Measurements from ENCODE around the gene APP.
"Not testable (repeated sequence)": the region's sequence is repeated elsewhere in the genome, so short reads cannot be mapped to it uniquely, and the experiment has no call there.

Gene APP

DNA sequence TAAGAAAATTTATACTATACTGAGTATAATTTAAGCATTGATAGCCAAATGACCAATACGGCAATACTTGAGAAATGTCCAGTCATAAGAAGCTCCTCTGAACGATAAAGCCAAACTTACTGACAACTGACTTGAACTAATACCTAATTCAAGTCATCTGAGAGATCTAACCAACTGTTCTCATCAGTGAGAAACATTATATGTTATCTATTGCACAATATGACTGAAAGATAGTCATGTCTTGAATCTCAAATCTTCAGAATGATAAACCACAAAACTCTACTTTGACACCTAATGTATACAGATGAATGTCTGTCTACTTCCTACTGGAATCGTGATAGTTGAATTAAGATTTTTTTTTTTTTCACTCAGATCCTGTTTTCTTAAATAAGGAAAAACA lies 39.0 kb downstream of the APP start:
- H3K27ac ChIP-seq: no peak overlapping the region

DNA sequence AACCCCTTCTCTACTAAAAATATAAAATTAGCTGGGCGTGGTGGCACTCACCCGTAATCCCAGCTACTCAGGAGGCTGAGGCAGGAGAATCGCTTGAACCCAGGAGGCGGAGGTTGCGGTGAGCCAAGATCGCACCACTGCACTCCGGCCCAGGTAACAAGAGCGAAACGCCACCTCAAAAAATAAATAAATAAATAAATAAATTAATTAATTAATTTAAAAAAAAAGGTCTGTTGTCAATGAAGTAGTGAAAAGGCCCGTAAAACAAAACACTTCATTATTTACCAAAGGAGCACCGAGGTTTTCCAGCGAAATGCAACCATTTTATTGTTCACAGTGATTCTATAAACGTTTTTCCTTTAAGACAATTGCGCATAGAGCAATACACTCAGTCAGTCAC lies 39.5 kb downstream of the APP start:
- H3K27ac ChIP-seq: not testable (repeated sequence)

More for the DNA sequence above, 39.0 kb downstream of the APP start:
- no peak overlapping the region for H3K4me3 ChIP-seq

DNA sequence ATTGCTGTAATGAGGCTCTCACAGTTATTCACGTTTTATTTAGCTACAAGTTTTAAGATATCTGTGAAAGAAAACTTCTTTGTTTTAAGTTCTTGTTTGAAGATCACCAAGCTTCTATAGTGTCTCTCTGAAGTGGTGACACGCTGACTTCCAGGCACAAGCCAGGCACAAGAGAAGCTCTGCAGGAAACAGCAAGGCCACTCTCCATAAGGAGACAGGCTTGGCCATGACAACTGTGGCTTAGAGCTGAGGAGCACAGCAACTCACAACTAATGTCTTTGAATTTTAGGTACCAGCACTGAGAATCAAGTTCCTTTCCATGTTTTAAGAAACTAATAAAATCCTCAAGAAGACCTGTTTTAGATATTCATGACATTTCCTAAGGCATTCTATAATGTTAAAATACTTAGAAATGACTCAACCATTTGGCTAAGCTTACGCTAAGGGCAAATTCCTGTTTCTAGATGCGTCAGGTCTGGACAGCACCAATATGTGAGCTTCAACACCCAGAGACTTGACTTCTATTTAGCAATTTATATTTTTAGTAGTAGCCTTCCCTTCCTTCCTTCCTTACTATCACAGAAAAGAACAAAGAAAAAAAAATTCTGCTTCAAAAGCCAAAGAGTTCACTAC lies 40.2 kb downstream of the APP start:
- no peak overlapping the region for H3K4me3 ChIP-seq
- H3K27ac ChIP-seq: peak overlapping the region in 1 of 21 experiments; percentile 29

More for the DNA sequence above, 39.5 kb downstream of the APP start:
- H3K4me3 ChIP-seq: not testable (repeated sequence)

DNA sequence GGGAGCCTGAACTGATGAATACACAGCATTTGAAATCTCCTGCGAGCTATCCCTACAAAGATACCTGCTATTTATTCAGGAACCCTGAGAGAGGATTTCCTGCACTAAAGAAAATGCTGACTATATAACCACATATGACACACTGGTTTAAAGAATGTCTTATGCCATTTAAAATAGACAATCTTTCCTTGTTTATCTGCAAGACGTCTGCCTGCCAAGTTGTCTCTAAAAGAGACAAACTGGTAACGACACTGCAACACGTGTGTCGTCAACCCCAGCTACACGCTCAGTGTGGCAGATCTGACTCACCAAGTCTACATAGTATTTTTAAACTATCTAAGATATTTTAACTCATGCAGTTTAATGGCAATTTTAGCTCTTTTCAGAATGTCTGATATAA lies 42.7 kb downstream of the APP start:
- Histone ChIP-seq H3K4me3 (no peak overlapping the region), H3K27ac (peak overlapping the region in 3 of 21 experiments; percentile 8 to 17 (median 14))

DNA sequence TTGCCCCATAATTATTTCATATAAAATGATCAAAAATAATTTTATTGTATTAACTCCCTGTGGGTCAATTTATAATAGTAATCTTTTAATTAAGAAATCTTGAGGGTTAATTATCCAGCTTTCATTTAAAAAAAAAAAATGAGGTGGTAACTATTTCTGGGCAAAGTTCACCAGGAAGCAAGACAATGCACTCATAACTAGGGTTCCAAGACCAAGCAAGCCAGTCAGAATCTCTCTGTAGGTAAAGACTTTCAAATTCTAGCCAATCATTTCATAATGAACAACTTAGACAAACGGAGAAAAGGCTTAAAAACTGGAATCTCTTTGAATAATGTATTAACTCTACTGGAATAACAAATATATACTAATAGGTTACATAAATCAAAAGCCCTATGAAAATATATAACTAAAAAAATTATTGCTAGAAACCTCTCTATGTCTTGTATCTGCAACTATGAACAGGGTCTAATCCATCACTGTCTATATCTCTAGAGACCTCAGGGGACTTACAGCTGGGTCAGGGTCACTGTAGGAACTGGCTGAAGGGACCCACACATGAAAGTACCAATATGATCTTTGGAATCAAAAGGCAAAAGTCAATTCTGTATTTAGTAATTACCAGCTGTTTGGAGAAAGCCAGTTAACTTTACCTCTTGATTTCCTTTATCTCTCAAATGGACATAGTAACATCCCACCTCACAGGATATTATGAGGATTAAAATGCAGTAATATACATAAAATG lies 43.3 kb downstream of the APP start:
- Histone ChIP-seq H3K4me3 (no peak overlapping the region), H3K27ac (peak overlapping the region in 2 of 21 experiments; percentile 8 to 17)

DNA sequence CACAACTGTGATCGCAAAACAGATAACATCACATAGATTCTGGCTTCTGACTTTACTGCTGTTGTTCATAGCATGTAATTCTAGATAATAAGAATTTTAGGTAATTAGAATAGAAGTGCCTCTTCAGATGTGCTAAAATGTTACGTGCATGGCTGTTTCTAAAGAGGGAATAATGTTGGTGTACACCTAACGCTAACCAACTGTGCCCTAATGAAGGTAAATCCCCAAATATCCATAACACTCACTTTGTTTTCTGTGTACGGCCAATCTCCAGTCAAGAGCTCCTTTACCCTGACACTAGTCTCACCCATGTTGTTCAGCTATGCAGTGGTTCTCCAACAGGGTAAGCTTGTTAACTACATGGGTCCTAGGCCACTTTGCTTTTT lies 44.4 kb downstream of the APP start:
- H3K27ac ChIP-seq: no peak overlapping the region
- no peak overlapping the region for H3K4me3 ChIP-seq

DNA sequence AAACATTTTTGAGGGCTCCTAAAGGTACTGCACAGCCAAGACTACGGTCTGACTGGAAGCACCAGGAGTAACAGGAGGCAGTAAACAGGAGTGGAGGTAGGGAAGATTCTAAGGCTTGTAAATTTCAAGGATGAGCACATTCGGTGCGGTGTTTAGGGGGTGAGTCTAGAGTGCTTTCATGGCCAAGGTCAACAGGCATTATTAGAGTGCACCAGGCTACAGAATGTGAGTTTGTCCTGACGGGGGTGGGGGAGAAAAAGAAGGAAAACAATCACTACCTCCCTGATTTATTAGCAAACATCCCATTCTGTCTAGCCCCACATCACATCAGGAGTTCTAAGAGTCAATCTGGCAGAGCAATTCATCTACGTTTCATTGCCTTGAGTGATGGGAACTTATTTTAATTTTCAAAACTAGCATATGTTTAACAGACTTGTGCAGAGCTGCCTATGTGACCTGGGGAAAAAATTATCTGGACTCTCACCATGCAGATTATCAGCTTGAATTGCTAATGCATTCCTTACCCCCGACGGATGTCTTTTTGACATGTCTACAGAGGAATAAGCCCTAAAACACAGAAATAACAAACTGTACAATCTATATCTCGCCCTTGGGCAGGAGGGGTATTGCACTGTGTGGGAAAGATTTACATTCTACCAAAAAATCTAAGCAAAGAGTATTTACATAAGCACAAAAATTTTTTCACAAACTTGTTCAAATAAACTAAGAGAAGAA lies 45.0 kb downstream of the APP start:
- H3K4me3 ChIP-seq: no peak overlapping the region
- peak overlapping the region in 3 of 21 experiments; percentile 11 to 39 (median 36) for H3K27ac ChIP-seq

DNA sequence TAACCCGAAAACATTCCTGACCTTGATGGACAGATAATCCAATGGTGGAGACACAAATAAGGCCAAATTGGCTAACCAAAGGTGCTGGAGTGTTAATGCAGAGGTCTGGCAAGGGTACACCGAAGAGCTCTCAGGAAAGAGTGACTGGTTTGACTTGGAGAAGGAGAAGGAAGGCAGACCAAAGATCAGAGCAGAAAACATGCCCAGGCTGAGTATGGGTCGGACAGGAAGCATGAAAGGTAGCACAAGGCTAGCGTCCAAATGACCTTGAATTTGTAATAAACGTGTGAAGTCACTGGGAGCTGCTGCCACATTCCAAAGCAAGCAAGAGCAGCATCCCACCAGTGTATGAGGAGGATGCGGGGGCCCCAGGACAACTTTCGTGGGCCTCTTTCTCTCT lies 45.7 kb downstream of the APP start:
- peak overlapping the region in 8 of 21 experiments; percentile 0 to 43 (median 34) for H3K27ac ChIP-seq
- H3K4me3 ChIP-seq: no peak overlapping the region

DNA sequence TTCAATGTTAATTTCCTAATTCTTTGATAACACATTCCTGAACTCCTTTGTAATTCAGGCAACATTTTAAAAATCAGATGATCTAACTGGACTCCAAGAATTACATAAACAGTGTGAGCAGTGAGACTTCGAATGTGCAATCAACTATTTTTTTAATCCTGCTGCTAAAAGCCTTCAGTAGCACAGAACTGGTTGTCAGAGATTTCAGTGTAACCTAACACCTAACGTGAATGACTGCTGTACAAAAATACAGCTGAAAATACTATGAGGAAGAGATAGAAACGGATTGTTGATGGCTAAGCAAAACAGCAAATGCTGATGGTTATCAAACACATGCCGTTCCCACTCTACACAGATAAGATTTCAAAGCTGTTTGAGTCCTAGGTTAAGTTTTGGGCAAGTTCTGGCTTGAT lies 46.1 kb downstream of the APP start:
- Histone ChIP-seq H3K27ac (peak overlapping the region in 6 of 21 experiments; percentile 0 to 43 (median 26)), H3K4me3 (no peak overlapping the region)

DNA sequence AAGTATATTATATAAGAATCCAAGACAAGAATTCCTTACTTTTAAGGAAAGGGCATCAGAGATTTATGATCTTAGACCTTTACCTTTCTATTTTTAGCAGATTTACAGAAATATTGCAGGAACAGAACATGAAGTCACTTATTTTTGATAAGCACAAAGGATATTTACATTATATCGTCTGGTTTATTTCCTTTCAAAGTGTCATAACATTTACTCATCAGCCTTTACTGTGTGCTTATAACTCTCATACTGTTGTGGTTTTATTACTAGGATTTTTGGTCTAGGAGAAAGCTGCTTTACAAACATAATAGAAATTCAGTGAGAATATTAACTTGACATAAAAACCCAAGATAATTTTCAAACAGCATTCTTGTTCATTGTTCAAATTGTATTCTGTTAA lies 47.6 kb downstream of the APP start:
- no peak overlapping the region for H3K4me3 ChIP-seq

DNA sequence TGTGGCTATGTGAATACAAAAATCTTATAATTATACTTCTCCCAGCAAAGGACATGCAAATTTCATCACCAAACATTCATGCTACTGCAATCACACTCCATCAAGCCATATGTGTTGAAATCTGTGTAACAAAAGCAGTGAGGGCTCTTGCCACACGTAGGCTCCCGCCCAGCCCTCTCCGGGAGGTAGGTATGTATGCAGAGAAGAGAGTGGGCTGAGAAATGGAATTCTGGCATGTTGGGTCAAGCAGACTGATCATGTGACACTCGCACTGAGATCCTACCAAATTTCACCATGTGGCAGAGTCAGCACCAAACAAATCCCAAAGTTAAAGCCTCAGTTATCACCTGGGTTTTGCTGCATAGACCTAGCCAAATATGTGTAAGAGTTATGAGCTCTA lies 49.7 kb downstream of the APP start:
- Histone ChIP-seq H3K27ac (no peak overlapping the region), H3K4me3 (no peak overlapping the region)

More for the DNA sequence above, 47.6 kb downstream of the APP start:
- H3K27ac ChIP-seq: peak overlapping the region in 1 of 21 experiments; percentile 34

DNA sequence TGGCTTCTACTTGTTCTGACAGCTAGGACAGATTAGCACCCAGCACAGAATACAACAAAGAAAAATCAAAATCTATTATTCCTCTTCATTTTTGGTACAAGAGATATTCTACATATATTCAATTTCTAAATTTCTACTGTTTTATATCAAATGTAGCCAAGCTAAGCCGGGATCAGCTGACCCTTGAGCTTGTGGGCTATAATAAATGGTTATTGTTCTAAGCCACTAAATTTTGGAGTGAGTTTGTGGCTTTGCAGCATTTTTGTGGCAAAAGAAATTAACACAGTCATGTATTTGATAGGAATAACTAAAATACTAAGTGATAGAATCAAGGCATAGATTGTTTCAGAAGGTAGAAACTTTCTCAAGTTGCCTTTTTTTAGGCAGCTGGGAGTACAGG lies 50.7 kb downstream of the APP start:
- H3K27ac ChIP-seq: peak overlapping the region in 3 of 21 experiments; percentile 10 to 41 (median 29)

DNA sequence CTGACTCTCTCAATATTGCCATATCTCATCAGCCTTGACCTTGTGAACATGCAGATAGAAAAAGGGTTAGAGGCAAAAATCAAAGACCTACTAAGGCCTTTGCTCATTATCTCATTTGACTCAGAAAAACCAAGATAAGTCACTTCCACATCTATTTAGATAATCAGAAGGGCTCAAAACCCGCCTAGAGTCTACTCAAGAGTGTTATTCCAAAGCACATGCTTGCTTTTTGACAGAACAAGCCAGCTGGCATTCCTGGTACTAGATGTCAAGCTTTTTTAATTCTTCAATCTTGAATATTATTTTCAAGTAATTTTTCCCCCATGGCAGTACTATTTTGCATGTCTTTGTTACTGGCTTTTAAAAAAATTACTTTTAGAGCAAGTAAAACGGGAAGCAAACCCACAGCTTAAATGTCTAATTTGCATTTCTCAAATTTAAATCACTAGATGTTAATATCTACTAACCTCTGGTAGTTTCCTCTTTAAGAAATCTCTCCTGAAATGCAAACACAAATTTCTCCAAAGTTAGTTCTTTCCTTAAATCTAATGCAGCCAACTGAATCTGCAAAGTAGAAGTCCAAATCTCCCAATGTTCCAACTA lies 51.5 kb downstream of the APP start:
- no peak overlapping the region for H3K27ac ChIP-seq

More for the DNA sequence above, 50.7 kb downstream of the APP start:
- no peak overlapping the region for H3K4me3 ChIP-seq

DNA sequence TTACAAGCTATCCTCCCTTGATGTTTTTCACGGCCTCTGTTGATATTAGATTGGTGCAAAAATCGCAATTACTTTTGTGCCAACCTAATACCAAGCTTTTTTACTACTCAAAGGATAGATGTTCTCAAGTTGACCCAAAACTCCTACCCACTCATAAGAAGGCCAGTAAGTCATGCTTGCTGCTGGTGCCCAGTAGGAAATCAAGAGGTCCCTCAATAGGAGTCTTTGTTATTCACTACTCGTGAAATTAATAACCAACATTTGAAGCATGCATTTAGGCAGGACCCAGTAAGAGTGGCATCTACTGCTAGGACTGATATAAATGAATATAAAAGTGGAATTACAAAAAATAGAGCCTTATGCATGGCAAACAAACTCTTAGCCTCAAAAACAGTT lies 52.6 kb downstream of the APP start:
- peak overlapping the region in 6 of 21 experiments; percentile 33 to 58 (median 47) for H3K27ac ChIP-seq
- H3K4me3 ChIP-seq: no peak overlapping the region

More for the DNA sequence above, 51.5 kb downstream of the APP start:
- no peak overlapping the region for H3K4me3 ChIP-seq

DNA sequence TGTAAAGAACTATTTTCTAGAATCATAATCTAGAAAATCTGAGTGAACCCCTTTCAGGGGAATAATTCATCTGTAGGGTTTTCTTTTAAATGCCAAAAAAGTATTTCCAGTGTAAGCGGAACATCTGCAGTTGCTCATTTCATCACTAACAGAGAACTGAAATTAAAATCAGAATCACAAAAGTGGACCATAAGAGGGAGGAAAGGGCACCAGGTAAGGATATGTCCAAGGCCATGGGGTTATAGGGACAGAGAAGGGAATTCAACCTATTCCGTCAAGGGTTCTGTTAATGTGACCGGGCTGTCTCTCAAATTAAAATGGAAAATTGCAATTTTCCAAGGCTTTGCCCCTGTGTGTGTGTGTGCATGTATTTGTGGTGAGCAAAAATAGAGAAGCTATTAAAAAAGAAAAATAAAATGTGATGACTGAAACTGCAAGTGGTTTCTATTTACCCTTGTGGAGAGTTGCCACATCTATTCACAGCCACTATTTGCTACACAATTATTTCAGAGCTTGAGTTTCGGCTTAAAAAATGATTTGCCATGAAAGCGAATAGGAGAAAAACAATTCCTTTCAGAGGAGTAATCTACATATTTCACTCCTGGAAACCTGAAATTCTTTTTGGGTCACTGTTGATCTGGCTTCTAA lies 53.1 kb downstream of the APP start:
- Histone ChIP-seq H3K4me3 (no peak overlapping the region), H3K27ac (peak overlapping the region in 9 of 21 experiments; percentile 33 to 63 (median 57))

DNA sequence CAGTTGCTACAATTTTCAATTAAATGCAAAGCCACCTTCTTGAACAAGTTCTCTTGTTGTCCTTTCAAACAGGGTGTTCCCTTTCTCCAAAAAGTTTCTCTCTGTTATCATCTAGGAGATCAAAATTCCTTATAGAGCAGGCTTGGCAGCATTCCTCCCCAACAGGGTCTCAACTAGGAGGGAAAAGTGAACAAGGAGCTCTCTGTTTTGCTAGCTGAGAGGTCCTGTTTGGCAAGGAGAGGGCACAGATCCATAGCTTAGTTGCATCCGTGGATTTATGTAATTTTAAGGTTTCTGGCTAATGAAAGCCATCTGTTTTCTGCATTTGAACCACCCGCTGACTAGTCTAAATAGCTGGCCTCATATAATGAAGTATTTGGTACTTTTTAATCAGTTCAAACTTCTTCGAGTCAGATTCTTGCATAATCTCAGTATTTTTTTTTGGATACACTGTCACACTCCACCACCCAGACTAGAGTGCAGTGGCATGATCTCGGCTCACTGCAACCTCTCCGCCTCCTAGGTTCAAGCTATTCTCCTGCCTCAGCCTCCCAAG lies 54.0 kb downstream of the APP start:
- Histone ChIP-seq H3K4me3 (no peak overlapping the region), H3K27ac (peak overlapping the region in 16 of 21 experiments; percentile 25 to 66 (median 52))

DNA sequence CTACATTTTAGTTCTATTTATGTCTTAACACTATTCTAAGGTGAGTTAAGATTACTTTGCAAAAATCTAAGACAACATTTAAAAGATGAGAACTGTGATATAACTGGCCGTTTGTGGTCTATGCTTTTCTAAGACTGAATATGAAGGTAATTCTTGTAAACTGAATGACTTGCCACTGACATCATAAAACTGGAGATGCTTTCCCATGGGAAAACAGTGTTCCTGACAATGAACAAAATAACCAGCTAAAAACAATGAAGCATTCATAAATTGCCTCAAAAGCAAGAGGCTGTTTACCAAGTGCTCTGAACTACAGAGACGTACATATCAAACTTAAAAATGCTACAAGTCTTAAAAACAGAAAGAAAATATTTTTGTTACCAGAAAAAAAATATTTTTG lies 54.7 kb downstream of the APP start:
- H3K27ac ChIP-seq: peak overlapping the region in 15 of 21 experiments; percentile 25 to 66 (median 53)

DNA sequence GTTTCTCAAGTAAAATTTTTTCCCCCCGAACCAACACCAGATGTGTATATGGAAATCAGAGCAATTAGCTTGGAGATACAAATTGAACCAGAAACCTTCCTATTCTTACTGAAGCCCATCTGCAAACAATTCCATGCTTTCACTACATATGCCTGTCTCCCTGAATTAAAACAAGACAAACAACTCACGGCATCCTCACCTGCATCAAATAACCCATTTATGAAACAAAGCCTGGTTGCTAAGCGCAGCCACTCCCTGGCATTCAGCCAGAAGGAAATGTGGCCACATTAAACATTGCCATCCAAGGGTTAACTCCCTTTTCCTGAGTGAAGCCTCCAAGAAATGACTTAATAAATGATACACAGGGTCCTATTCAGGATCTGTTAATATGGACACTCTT lies 55.3 kb downstream of the APP start:
- peak overlapping the region in 13 of 21 experiments; percentile 3 to 66 (median 32) for H3K27ac ChIP-seq
- no peak overlapping the region for H3K4me3 ChIP-seq

More for the DNA sequence above, 54.7 kb downstream of the APP start:
- no peak overlapping the region for H3K4me3 ChIP-seq

DNA sequence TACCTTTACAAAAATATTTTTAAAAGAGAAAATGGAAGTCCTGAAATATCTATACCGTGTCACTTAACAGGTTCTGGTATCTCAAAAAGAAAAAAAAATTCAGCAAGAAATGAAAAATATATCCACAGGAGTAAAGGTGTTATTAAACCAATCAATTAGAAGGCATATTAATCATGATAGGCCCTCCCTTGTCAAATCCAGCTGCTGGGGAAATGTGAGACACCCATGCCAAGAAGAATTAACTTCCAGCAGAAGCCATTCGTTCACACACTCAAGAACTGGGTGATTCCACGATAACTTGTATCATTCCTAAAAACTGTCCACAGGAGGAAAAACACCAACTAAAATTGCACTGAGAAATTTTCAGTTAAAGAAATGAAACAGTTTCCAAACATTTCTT lies 57.6 kb downstream of the APP start:
- Histone ChIP-seq H3K27ac (no peak overlapping the region), H3K4me3 (no peak overlapping the region)

Measured in skin epidermis (tissue), 12 donors.